K562 (cell line): ENCODE data around the gene RASSF7. TPM values are rescaled to one million over a fixed set of nuclear protein-coding genes. Genes with fewer than 3 reads are reported as not detected.

ENCODE experiments used
- CCNT2 ChIP-seq: IDR thresholded peaks from 2 replicates; pipeline ENCODE4 v1.6.1; 2011; ENCODE audit warnings: borderline replicate concordance, low read depth, mild to moderate bottlenecking, moderate library complexity, mixed read lengths, low read length; ENCODE audit not compliant: insufficient read length; ENCODE audit errors: extremely low read depth
- CREB1 ChIP-seq, 2 experiments: sonication (generic) in 1 of 2; formaldehyde crosslinking in 1 of 2; IDR thresholded peaks; 2 replicates each; pipeline versions ENCODE4 v1.6.1 to v1.8.0; 2012 to 2022; ENCODE audit warnings: inconsistent platforms in 1 of 2, mild to moderate bottlenecking in 1 of 2, missing genetic modification reagents in 1 of 2, moderate library complexity in 1 of 2
- DPF2 ChIP-seq: fragments of 450-650 bp; IDR thresholded peaks from 2 replicates; pipeline ENCODE4 v1.6.1; 2016
- GATA2 ChIP-seq: sonication (generic); formaldehyde crosslinking; IDR thresholded peaks from 2 replicates; pipeline ENCODE4 v1.4.0; 2020; ENCODE audit warnings: mild to moderate bottlenecking, missing genetic modification reagents
- MCM7 ChIP-seq, 2 experiments: fragments of 450-650 bp; IDR thresholded peaks; 2 replicates each; pipeline ENCODE4 v1.6.1; 2016 to 2018
- RFX7 ChIP-seq: fragments of 250-450 bp; sonication (Bioruptor Pico); IDR thresholded peaks from 2 replicates; pipeline ENCODE4 v1.5.1; 2021; ENCODE audit warnings: mild to moderate bottlenecking
- STAG1 ChIP-seq: sonication (generic); formaldehyde crosslinking; IDR thresholded peaks from 2 replicates; pipeline ENCODE4 v1.5.0; 2020; ENCODE audit warnings: missing genetic modification reagents, borderline replicate concordance
- TCF7 ChIP-seq: sonication (generic); IDR thresholded peaks from 2 replicates; pipeline ENCODE4 v1.6.1; 2016; ENCODE audit warnings: antibody characterized with exemption, borderline replicate concordance
- TEAD1 ChIP-seq, 2 experiments: fragments of 450-650 bp in 1 of 2; sonication (generic) in 1 of 2; formaldehyde crosslinking; IDR thresholded peaks; 2 replicates each; pipeline versions ENCODE4 v1.4.0 to v1.8.0; 2020 to 2022; ENCODE audit warnings: mild to moderate bottlenecking in 2 of 2, missing genetic modification reagents in 1 of 2
- ZBTB17 ChIP-seq: fragments of 450-650 bp; formaldehyde crosslinking; IDR thresholded peaks from 2 replicates; pipeline ENCODE4 v1.4.0; 2020; ENCODE audit warnings: mild to moderate bottlenecking
- polyA plus RNA-seq, 8 experiments: library from polyadenylated mRNA; depleted of rRNA in 4 of 8; stranded (reverse) in 5 of 8; unstranded in 3 of 8; fragments of >200 nt; fragmentation: Nextera tagmentation in 2 of 8; fragmentation: Illumina TruSeq in 1 of 8; extraction: Ambion mirVana in 2 of 8; extraction: Trizol in 1 of 8; gene quantifications; 2 replicates each; pipeline versions ENCODE4 v1.2.1 to v1.2.3, GENCODE V29; 2011 to 2014; ENCODE audit warnings: inconsistent platforms in 1 of 8, missing spikeins in 1 of 8
- total RNA-seq, 7 experiments: library from RNA; depleted of rRNA in 6 of 7; stranded (reverse); fragments of >200 nt in 6 of 7; fragmentation: Illumina TruSeq in 2 of 7; extraction: Trizol in 2 of 7; gene quantifications; 2 replicates each; pipeline versions ENCODE4 v1.2.1 to v1.2.3, GENCODE V29; 2011 to 2021; ENCODE audit warnings: low replicate concordance in 1 of 7
- TF ChIP-seq, protein P1 (sequence below), 2 experiments: fragments of 450-650 bp; formaldehyde crosslinking in 1 of 2; IDR thresholded peaks; 2 replicates each; pipeline versions ENCODE4 v1.4.0 to v1.6.1; 2014 to 2020; ENCODE audit warnings: mild to moderate bottlenecking in 2 of 2, borderline replicate concordance in 1 of 2, low read depth in 1 of 2
- TF ChIP-seq, protein P2 (sequence below): fragments of 450-650 bp; formaldehyde crosslinking; conservative IDR thresholded peaks from 2 replicates; pipeline ENCODE4 v1.4.0; 2022; ENCODE audit warnings: mild to moderate bottlenecking, missing genetic modification characterization

Gene RASSF7
- total and polyA plus RNA-seq, 9 of the 15 experiments (the other 6 are each of a cell fraction or from before 2014, with no cell fraction given), result 0.41 to 45.2 (median 18.6) TPM

DNA sequence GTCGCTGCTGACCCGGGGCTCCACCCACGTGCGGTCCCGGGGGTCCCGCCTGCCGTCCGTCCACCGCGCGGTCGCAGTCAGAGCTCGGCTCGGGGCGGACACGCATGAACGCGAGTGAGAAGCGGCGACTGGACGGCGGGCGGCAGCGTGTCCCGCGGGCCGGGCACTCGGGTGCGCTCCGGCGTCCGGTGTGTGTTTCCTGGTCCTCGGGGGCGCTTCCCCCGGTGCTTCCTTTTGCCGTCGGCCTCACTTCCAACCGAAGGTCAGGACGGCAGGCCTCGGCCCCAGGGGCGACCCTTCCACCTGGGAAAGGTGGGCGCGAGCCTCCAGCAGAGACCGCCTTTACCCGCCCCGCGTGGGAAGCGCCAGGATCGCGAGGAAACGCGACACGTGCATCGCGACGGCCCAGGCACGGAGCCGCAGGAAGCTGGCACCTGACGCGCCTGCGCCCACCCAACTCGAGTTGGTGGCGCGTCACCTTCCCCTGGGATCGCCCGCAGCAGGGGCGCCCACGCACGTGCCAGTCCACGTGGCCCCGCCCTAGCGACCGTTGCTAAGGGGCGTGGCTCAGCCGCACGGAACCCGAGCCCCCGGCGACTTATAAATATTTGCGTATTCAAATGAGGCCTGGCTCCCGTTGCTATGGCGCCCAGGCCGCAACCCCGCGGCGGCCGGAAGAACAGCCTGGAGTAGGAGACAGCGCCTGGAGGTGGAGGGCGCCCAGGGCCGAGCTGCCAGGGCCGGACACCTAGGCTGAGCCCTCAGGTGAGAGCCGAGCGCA lies 23.7 kb upstream of the RASSF7 start, which contains the start of gene LRRC56 (continued):
- TF ChIP-seq, protein P1, sequence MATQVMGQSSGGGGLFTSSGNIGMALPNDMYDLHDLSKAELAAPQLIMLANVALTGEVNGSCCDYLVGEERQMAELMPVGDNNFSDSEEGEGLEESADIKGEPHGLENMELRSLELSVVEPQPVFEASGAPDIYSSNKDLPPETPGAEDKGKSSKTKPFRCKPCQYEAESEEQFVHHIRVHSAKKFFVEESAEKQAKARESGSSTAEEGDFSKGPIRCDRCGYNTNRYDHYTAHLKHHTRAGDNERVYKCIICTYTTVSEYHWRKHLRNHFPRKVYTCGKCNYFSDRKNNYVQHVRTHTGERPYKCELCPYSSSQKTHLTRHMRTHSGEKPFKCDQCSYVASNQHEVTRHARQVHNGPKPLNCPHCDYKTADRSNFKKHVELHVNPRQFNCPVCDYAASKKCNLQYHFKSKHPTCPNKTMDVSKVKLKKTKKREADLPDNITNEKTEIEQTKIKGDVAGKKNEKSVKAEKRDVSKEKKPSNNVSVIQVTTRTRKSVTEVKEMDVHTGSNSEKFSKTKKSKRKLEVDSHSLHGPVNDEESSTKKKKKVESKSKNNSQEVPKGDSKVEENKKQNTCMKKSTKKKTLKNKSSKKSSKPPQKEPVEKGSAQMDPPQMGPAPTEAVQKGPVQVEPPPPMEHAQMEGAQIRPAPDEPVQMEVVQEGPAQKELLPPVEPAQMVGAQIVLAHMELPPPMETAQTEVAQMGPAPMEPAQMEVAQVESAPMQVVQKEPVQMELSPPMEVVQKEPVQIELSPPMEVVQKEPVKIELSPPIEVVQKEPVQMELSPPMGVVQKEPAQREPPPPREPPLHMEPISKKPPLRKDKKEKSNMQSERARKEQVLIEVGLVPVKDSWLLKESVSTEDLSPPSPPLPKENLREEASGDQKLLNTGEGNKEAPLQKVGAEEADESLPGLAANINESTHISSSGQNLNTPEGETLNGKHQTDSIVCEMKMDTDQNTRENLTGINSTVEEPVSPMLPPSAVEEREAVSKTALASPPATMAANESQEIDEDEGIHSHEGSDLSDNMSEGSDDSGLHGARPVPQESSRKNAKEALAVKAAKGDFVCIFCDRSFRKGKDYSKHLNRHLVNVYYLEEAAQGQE (IDR thresholded peaks at IDR 0.05; ENCODE audit: borderline replicate concordance), result 0 out of 2 replicates have a peak, but pooled peaks have one; percentile 29
- TF ChIP-seq, protein P1 (CRISPR knock-in tag; IDR thresholded peaks at IDR 0.05; ENCODE audit: low read depth), result no peak
- no peak for TF ChIP-seq MCM7 (IDR thresholded peaks at IDR 0.05)
- TF ChIP-seq TCF7, result no peak; the same call in 1 of the 2 replicates
- no peak for TF ChIP-seq RFX7 (CRISPR knock-in tag)
- no peak; the same call in 1 of the 2 replicates for TF ChIP-seq DPF2
- TF ChIP-seq CCNT2, result peak; percentile 58
- no peak for TF ChIP-seq STAG1 (CRISPR knock-in tag)
- no peak for TF ChIP-seq TEAD1 (CRISPR knock-in tag; IDR thresholded peaks at IDR 0.05)
- TF ChIP-seq, protein P2, sequence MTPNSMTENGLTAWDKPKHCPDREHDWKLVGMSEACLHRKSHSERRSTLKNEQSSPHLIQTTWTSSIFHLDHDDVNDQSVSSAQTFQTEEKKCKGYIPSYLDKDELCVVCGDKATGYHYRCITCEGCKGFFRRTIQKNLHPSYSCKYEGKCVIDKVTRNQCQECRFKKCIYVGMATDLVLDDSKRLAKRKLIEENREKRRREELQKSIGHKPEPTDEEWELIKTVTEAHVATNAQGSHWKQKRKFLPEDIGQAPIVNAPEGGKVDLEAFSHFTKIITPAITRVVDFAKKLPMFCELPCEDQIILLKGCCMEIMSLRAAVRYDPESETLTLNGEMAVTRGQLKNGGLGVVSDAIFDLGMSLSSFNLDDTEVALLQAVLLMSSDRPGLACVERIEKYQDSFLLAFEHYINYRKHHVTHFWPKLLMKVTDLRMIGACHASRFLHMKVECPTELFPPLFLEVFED (CRISPR knock-in tag), result no peak
- no peak for TF ChIP-seq ZBTB17 (CRISPR knock-in tag)
- TF ChIP-seq CREB1 (IDR thresholded peaks at IDR 0.05), result 0 out of 2 replicates have a peak, but pooled peaks have one; percentile 22
- TF ChIP-seq CREB1 (CRISPR knock-in tag; IDR thresholded peaks at IDR 0.05), result no peak
- TF ChIP-seq GATA2 (CRISPR knock-in tag), result no peak
